ENCODE data around the gene ADAM30. TPM values are rescaled to one million over a fixed set of nuclear protein-coding genes. Genes with fewer than 3 reads are reported as not detected.

ADAM30 gene
- total RNA-seq, 4 donors from 2014 or later = not detected

- intact Hi-C loops (cut with DNase I) = no loop called here
- 76 to 87% methylated on average over 5 of the region's 5 CpGs for WGBS, 2 donors
- Histone ChIP-seq H3K36me3 (peaks cover 30 to 100% (median 37%) of the 10 kb centered on the region in 3 donors), H3K27ac (no peak overlapping the region), H3K27me3 (no peaks in the 10 kb centered on the region), H3K4me1 (no peaks in the 10 kb centered on the region), H3K9me3 (no peaks in the 10 kb centered on the region), H3K4me3 (no peak overlapping the region)
- DNase-seq = no peak
- TF ChIP-seq POLR2A (IDR thresholded peaks at IDR 0.05) (no peak), CTCF (IDR thresholded peaks at IDR 0.05) (no peak)
Observed at GRCh38 chr1:119917304-119918055, 21.2 kb upstream of the ADAM30 start.

GRCh38 chr1:119915517-119915916 lies 19.2 kb upstream of the ADAM30 start:
- Histone ChIP-seq H3K36me3 (peaks cover 30 to 94% (median 30%) of the 10 kb centered on the region in 3 donors), H3K9me3 (no peaks in the 10 kb centered on the region), H3K27me3 (no peaks in the 10 kb centered on the region), H3K4me3 (no peak overlapping the region), H3K4me1 (no peaks in the 10 kb centered on the region), H3K27ac (no peak overlapping the region)
- 93 to 94% methylated on average over 2 to 5 of the region's 6 CpGs for WGBS, 2 donors
- intact Hi-C loops (cut with DNase I) = no loop called here
- TF ChIP-seq POLR2A (IDR thresholded peaks at IDR 0.05) = no peak
- TF ChIP-seq CTCF (IDR thresholded peaks at IDR 0.05) = no peak
- no peak for DNase-seq

- 44 to 81% methylated on average over 1 of the region's 1 CpG for WGBS, 2 donors
- Histone ChIP-seq H3K9me3 (no peaks in the 10 kb centered on the region), H3K4me1 (no peaks in the 10 kb centered on the region), H3K27ac (no peak overlapping the region), H3K36me3 (peaks cover 20 to 80% (median 27%) of the 10 kb centered on the region in 3 donors), H3K27me3 (no peaks in the 10 kb centered on the region), H3K4me3 (no peak overlapping the region)
- DNase-seq = no peak
- no peak for TF ChIP-seq POLR2A (IDR thresholded peaks at IDR 0.05)
- no peak for TF ChIP-seq CTCF (IDR thresholded peaks at IDR 0.05)
- intact Hi-C loops (cut with DNase I) = no loop called here
Observed at GRCh38 chr1:119914071-119914470, 17.8 kb upstream of the ADAM30 start.

GRCh38 chr1:119912963-119913362 lies 16.6 kb upstream of the ADAM30 start:
- intact Hi-C loops (cut with DNase I) = no loop called here
- DNase-seq = no peak
- no peak overlapping the region for H3K4me3 ChIP-seq
- no peaks in the 10 kb centered on the region for H3K27me3 ChIP-seq
- TF ChIP-seq POLR2A (IDR thresholded peaks at IDR 0.05) (no peak), CTCF (IDR thresholded peaks at IDR 0.05) (no peak)
- no peak overlapping the region for H3K27ac ChIP-seq
- H3K9me3 ChIP-seq = no peaks in the 10 kb centered on the region
- 90 to 92% methylated on average over 3 of the region's 3 CpGs for WGBS, 2 donors
- H3K36me3 ChIP-seq = peaks cover 20 to 69% (median 21%) of the 10 kb centered on the region in 3 donors
- no peaks in the 10 kb centered on the region for H3K4me1 ChIP-seq

- intact Hi-C loops (cut with DNase I) = no loop called here
- WGBS, 2 donors = 94 to 97% methylated on average over 2 of the region's 2 CpGs
- Histone ChIP-seq H3K36me3 (peaks cover 11 to 57% (median 20%) of the 10 kb centered on the region in 3 donors), H3K4me1 (no peaks in the 10 kb centered on the region), H3K9me3 (no peaks in the 10 kb centered on the region), H3K27ac (no peak overlapping the region), H3K4me3 (no peak overlapping the region), H3K27me3 (no peaks in the 10 kb centered on the region)
- no peak for DNase-seq
- TF ChIP-seq CTCF (IDR thresholded peaks at IDR 0.05) (no peak), POLR2A (IDR thresholded peaks at IDR 0.05) (no peak)
Observed at GRCh38 chr1:119911775-119912174, 15.5 kb upstream of the ADAM30 start.
